Cerebellar nuclear complex (tissue), 1 donor: ENCODE data around the gene TMEM176B.
"Not testable (repeated sequence)": the region's sequence is repeated elsewhere in the genome, so short reads cannot be mapped to it uniquely, and the experiment has no call there.

Experiments
- DNase-seq, 2 experiments: peaks; one replicate each; lab custom pipeline; 2025; lab: John Stamatoyannopoulos, UW

The TMEM176B gene

GRCh38 chr7:150790416-150791075, 9.6 kb downstream of the TMEM176B start:
- no peak for DNase-seq

GRCh38 chr7:150788474-150789269, 11.5 kb downstream of the TMEM176B start:
- DNase-seq = no peak

GRCh38 chr7:150787321-150788281, 12.6 kb downstream of the TMEM176B start:
- no peak for DNase-seq

- no peak for DNase-seq
Observed at GRCh38 chr7:150784954-150785353, 15.2 kb downstream of the TMEM176B start.

GRCh38 chr7:150784120-150784736, 15.9 kb downstream of the TMEM176B start:
- no peak for DNase-seq

- no peak for DNase-seq
Observed at GRCh38 chr7:150781961-150782360, 18.2 kb downstream of the TMEM176B start.

GRCh38 chr7:150781103-150781502, 19.1 kb downstream of the TMEM176B start:
- DNase-seq = no peak

- no peak for DNase-seq
Observed at GRCh38 chr7:150780292-150780691, 19.9 kb downstream of the TMEM176B start.

- peak; percentile 13 to 27 for DNase-seq
Observed at GRCh38 chr7:150778738-150779301, 21.3 kb downstream of the TMEM176B start.

- no peak for DNase-seq
Observed at GRCh38 chr7:150778014-150778737, 22.0 kb downstream of the TMEM176B start.

- DNase-seq = not testable (repeated sequence)
Observed at GRCh38 chr7:150774131-150774530, 26.0 kb downstream of the TMEM176B start.

GRCh38 chr7:150769768-150770167, 30.4 kb downstream of the TMEM176B start:
- no peak for DNase-seq

GRCh38 chr7:150766334-150766709, 33.8 kb downstream of the TMEM176B start:
- no peak for DNase-seq

- no peak for DNase-seq
Observed at GRCh38 chr7:150759479-150759878, 40.7 kb downstream of the TMEM176B start.

GRCh38 chr7:150756858-150757257, 43.3 kb downstream of the TMEM176B start:
- no peak for DNase-seq

- DNase-seq = no peak
Observed at GRCh38 chr7:150756166-150756565, 44.0 kb downstream of the TMEM176B start.

GRCh38 chr7:150755473-150756099, 44.6 kb downstream of the TMEM176B start:
- no peak for DNase-seq

- no peak for DNase-seq
Observed at GRCh38 chr7:150754951-150755350, 45.2 kb downstream of the TMEM176B start.

- no peak for DNase-seq
Observed at GRCh38 chr7:150753826-150754603, 46.1 kb downstream of the TMEM176B start.

- no peak for DNase-seq
Observed at GRCh38 chr7:150753239-150753638, 46.9 kb downstream of the TMEM176B start.
